ENCODE results near the gene ISLR2. TPM values are rescaled to one million over a fixed set of nuclear protein-coding genes. Genes with fewer than 3 reads are reported as not detected.

Gene ISLR2
- total RNA-seq, 1 donor from 2014 or later = not detected

DNA sequence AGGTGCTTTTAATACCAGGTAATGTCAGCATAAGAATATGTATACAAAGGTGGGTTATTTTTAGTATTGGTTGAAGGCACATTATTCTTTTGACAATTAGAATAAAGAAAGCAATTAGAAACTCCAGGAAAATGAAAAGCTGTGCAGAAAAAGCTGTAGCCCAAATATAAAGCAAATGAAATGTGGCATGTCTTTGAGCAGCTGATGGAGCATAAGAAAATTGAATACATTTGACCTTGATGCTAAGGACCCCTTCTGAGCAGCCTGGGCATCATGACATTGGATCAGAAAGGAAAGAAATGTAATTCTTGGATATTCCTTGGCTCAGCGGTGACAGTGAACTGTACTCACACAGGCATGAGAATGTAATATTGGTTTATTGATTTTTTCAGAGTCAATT is 35.1 kb downstream of the ISLR2 start:
- H3K27ac Mint-ChIP-seq = no peak overlapping the region
- H3K27me3 Mint-ChIP-seq = peaks cover 22% of the 10 kb centered on the region
- intact Hi-C loops (cut with micrococcal nuclease) = no loop called here
- POLR2A ChIA-PET = no interaction called here
- H3K36me3 Mint-ChIP-seq (ENCODE audit: low read depth) = no peaks in the 10 kb centered on the region
- TF ChIP-seq, protein P1, sequence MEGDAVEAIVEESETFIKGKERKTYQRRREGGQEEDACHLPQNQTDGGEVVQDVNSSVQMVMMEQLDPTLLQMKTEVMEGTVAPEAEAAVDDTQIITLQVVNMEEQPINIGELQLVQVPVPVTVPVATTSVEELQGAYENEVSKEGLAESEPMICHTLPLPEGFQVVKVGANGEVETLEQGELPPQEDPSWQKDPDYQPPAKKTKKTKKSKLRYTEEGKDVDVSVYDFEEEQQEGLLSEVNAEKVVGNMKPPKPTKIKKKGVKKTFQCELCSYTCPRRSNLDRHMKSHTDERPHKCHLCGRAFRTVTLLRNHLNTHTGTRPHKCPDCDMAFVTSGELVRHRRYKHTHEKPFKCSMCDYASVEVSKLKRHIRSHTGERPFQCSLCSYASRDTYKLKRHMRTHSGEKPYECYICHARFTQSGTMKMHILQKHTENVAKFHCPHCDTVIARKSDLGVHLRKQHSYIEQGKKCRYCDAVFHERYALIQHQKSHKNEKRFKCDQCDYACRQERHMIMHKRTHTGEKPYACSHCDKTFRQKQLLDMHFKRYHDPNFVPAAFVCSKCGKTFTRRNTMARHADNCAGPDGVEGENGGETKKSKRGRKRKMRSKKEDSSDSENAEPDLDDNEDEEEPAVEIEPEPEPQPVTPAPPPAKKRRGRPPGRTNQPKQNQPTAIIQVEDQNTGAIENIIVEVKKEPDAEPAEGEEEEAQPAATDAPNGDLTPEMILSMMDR (IDR thresholded peaks at IDR 0.05) = no peak
- CTCF ChIA-PET = no interaction called here
- no peak for DNase-seq
- ATAC-seq (ENCODE audit: low read depth) = no peak
- H3K9me3 Mint-ChIP-seq = peaks cover 3% of the 10 kb centered on the region
- no peaks in the 10 kb centered on the region for H3K4me1 Mint-ChIP-seq
- no peak overlapping the region for H3K4me3 Mint-ChIP-seq

DNA sequence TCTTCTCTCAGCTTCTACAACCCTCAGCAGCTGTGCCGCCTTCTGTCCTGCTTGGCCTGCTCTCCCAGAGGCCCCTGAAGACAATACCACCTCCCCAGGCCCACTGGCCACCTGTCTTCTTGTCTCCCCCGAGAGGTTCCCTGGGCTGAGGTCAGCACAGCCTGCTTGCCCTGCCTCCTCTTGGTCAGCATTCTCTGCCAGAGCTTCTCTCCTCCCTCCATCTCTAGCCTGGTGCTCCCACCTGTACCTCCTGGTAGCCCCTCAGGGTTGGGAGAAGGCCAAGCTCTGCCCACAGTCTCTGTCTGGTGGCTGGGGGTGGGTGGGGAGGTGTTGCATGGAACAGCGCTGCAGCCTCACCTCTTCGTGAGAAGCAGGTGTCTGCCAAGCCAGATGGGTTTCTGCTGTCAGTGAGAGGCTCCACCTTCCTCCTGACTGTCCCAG is 37.5 kb downstream of the ISLR2 start:
- no peak for DNase-seq
- no peaks in the 10 kb centered on the region for H3K4me1 Mint-ChIP-seq
- POLR2A ChIA-PET = no interaction called here
- intact Hi-C loops (cut with micrococcal nuclease) = no loop called here
- ATAC-seq (ENCODE audit: low read depth) = no peak
- no peak overlapping the region for H3K27ac Mint-ChIP-seq
- H3K36me3 Mint-ChIP-seq (ENCODE audit: low read depth) = no peaks in the 10 kb centered on the region
- TF ChIP-seq, protein P1 (IDR thresholded peaks at IDR 0.05) = no peak
- H3K9me3 Mint-ChIP-seq = peaks cover 3% of the 10 kb centered on the region
- CTCF ChIA-PET = no interaction called here
- H3K27me3 Mint-ChIP-seq = peaks cover 17% of the 10 kb centered on the region
- H3K4me3 Mint-ChIP-seq = no peak overlapping the region

GRCh38 chr15:74168711-74169126 is 38.3 kb downstream of the ISLR2 start:
- intact Hi-C loops (cut with micrococcal nuclease) = no loop called here
- ChIA-PET POLR2A (no interaction called here), CTCF (no interaction called here)
- ATAC-seq (ENCODE audit: low read depth) (no peak), DNase-seq (no peak)
- Mint-ChIP-seq H3K27ac (no peak overlapping the region), H3K27me3 (peaks cover 13% of the 10 kb centered on the region), H3K36me3 (ENCODE audit: low read depth) (no peaks in the 10 kb centered on the region), H3K4me1 (no peaks in the 10 kb centered on the region), H3K4me3 (no peak overlapping the region), H3K9me3 (peaks cover 3% of the 10 kb centered on the region)
- TF ChIP-seq, protein P1 (IDR thresholded peaks at IDR 0.05) = no peak

DNA sequence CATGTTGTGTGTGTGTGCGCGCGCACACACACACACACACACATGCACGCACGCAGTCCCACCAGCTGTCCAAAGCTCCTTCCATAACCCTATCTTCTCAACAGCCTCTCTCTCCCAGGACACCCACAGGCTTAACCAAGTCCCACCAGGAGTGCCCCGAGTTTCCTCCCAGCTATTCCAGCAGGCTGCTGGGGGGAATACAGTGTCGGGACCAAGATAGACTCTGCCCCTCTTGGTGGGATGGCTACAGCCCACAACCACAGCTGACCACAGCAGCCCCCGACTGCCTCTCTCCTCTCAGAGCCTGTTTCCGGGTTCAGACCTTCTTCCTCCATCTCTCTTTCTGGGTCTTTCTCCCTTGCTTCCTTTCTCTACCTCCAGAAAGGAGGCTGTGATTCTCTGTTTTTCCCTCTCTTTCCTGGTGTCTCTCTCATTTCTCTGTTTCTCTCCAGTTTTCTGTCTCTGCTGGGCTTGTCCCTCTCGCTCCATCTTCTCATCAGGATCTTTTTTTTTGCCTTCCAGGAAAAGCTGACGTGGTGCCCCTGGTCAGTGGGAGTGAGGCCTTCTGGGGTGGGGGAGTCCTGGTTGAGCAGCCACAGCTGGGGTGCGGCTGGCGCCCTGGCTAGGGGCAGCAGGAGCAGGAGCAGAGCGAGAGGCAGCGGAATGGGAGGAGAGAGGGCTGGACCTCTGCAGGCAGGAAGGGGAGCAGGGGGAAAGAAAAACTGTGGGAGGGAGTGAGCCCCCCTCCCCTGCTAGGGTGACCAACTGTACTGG is 39.9 kb downstream of the ISLR2 start:
- intact Hi-C loops (cut with micrococcal nuclease) = no loop called here
- POLR2A ChIA-PET = no interaction called here

GRCh38 chr15:74170875-74171578 is 40.6 kb downstream of the ISLR2 start:
- Mint-ChIP-seq H3K4me3 (no peak overlapping the region), H3K27ac (no peak overlapping the region), H3K9me3 (no peaks in the 10 kb centered on the region), H3K36me3 (ENCODE audit: low read depth) (no peaks in the 10 kb centered on the region), H3K27me3 (peaks cover 3% of the 10 kb centered on the region), H3K4me1 (no peaks in the 10 kb centered on the region)
- CTCF ChIA-PET = no interaction called here
- intact Hi-C loops (cut with micrococcal nuclease) = no loop called here
- ATAC-seq (ENCODE audit: low read depth) = no peak
- POLR2A ChIA-PET = no interaction called here
- no peak for DNase-seq
- TF ChIP-seq, protein P1 (IDR thresholded peaks at IDR 0.05) = no peak

More for the DNA sequence above, 39.9 kb downstream of the ISLR2 start:
- Mint-ChIP-seq H3K36me3 (ENCODE audit: low read depth) (no peaks in the 10 kb centered on the region), H3K4me3 (no peak overlapping the region), H3K9me3 (no peaks in the 10 kb centered on the region), H3K27me3 (peaks cover 3% of the 10 kb centered on the region), H3K4me1 (no peaks in the 10 kb centered on the region), H3K27ac (no peak overlapping the region)
- no peak for ATAC-seq (ENCODE audit: low read depth)
- no peak for DNase-seq
- CTCF ChIA-PET = no interaction called here
- TF ChIP-seq, protein P1 (IDR thresholded peaks at IDR 0.05) = no peak
